Common myeloid progenitor, CD34-positive (primary cell): ENCODE results near the gene CLNS1A.

Experiments used
- CTCF ChIA-PET: fragments of 350-600 bp; sonication (Branson Sonifier 250); formaldehyde crosslinking; loops from one replicate; lab custom pipeline; 2021; ENCODE audit warnings: antibody characterized with exemption; lab: Charles Lee
- POLR2A ChIA-PET: fragments of 350-600 bp; sonication (Branson Sonifier 250); formaldehyde crosslinking; loops from one replicate; lab custom pipeline; 2021; ENCODE audit warnings: antibody characterized with exemption; lab: Charles Lee
- DNase-seq, 3 donors: peaks; one replicate each; pipeline versions ENCODE4 v3.0.0 to v3.0.0-alpha.2; 2013
- H3K27ac ChIP-seq, 2 experiments: 1 replicate in 1 of 2; 2 replicates in 1 of 2; pipeline ENCODE4 v1.7.0; 2013; ENCODE audit warnings: inconsistent platforms in 2 of 2, low read length in 2 of 2, mild to moderate bottlenecking in 2 of 2, low read depth in 1 of 2, moderate library complexity in 1 of 2; ENCODE audit not compliant: severe bottlenecking in 2 of 2, insufficient read depth in 1 of 2, poor library complexity in 1 of 2
- H3K27me3 ChIP-seq, 5 experiments: replicated peaks in 2 of 5; 1 replicate in 3 of 5; 2 replicates in 2 of 5; pipeline versions ENCODE4 v1.6.1 to v1.7.0; 2013; ENCODE audit warnings: low read length in 4 of 5, mild to moderate bottlenecking in 2 of 5, moderate library complexity in 2 of 5, inconsistent platforms in 1 of 5; ENCODE audit not compliant: insufficient read depth in 5 of 5, control insufficient read depth in 4 of 5
- H3K36me3 ChIP-seq, 4 experiments: 1 replicate in 2 of 4; 2 replicates in 2 of 4; pipeline versions ENCODE4 v1.6.1 to v1.7.0; 2013; ENCODE audit warnings: low read length in 3 of 4, control low read depth in 1 of 4, mild to moderate bottlenecking in 1 of 4; ENCODE audit not compliant: control insufficient read depth in 4 of 4, insufficient read depth in 4 of 4
- H3K4me1 ChIP-seq, 4 experiments: 1 replicate in 3 of 4; 2 replicates in 1 of 4; pipeline versions ENCODE4 v1.6.1 to v1.7.1; 2013; ENCODE audit warnings: low read length in 3 of 4, mild to moderate bottlenecking in 3 of 4, control low read depth in 1 of 4, inconsistent platforms in 1 of 4, moderate library complexity in 1 of 4; ENCODE audit not compliant: control insufficient read depth in 4 of 4, insufficient read depth in 4 of 4; ENCODE audit errors: control extremely low read depth in 1 of 4
- H3K4me3 ChIP-seq, 7 experiments: 1 replicate in 4 of 7; 2 replicates in 3 of 7; pipeline versions ENCODE4 v1.5.1 to v1.7.0; 2013; ENCODE audit warnings: mild to moderate bottlenecking in 7 of 7, low read length in 6 of 7, moderate library complexity in 6 of 7, inconsistent platforms in 2 of 7, low read depth in 2 of 7, control low read depth in 1 of 7; ENCODE audit not compliant: insufficient read depth in 4 of 7, control insufficient read depth in 1 of 7; ENCODE audit errors: extremely low read depth in 1 of 7
- H3K9me3 ChIP-seq, 5 experiments: 1 replicate in 4 of 5; 2 replicates in 1 of 5; pipeline versions ENCODE4 v1.6.1 to v1.7.1; 2013; ENCODE audit warnings: low read length in 4 of 5, mild to moderate bottlenecking in 2 of 5, inconsistent platforms in 1 of 5, low read depth in 1 of 5, moderate library complexity in 1 of 5; ENCODE audit not compliant: control insufficient read depth in 4 of 5, insufficient read depth in 2 of 5; ENCODE audit errors: control extremely low read depth in 1 of 5
- WGBS: methylation state at CpG from one replicate; pipeline ENCODE4 v1.1.5; 2013; ENCODE audit not compliant: insufficient coverage; 5-methylcytosine and 5-hydroxymethylcytosine counted together

CLNS1A gene

DNA sequence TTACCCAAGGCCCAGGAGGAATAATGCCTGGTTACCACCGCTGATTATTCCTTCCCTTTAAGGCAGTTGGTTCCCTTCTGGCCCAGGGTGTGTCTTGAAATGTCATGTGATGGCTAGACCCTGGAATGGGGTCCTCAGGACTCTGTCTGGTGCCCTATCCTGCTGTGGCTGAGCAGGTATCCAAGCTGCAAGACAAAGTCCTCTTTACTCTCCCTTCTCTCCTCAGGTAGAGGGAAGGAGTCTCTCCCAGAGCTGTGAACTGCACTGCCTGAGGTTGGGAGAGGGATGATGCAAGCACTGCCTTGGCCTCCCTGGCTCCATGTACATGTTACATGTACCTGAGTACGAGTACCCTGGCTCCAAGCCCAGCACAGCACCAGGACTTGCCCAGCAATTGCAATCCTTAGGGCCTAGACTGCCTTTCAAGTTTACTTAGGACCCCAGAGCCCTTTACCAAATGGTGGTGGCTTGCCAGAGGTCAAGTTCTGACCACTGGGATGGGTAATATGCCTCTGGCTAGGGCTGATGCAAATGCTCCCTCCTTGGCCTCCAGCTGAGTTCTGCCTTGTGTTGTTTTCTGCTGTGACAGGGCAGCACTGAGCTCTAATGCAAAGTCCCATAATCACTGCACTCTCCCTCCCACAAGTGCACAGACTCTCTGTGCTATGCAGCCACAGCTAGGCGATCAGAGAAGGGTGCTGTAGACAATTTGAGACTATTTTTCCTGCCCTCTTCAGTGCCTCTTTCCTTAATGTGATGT lies 68.5 kb downstream of the CLNS1A start:
- Histone ChIP-seq H3K4me1 (peaks cover 0 to 2% (median 0%) of the 10 kb centered on the region in 4 experiments), H3K27ac (no peak overlapping the region), H3K9me3 (no peaks in the 10 kb centered on the region), H3K4me3 (no peak overlapping the region), H3K36me3 (no peaks in the 10 kb centered on the region), H3K27me3 (no peaks in the 10 kb centered on the region)
- POLR2A ChIA-PET, result no interaction called here
- DNase-seq, result no peak
- CTCF ChIA-PET, result interaction anchor here (1.5 kb wide), 1 partner anchor 21 kb away, joined by 4 read pairs; no protein-coding TSS in a partner anchor
- WGBS, result 100% methylated on average over 2 of the region's 3 CpGs

DNA sequence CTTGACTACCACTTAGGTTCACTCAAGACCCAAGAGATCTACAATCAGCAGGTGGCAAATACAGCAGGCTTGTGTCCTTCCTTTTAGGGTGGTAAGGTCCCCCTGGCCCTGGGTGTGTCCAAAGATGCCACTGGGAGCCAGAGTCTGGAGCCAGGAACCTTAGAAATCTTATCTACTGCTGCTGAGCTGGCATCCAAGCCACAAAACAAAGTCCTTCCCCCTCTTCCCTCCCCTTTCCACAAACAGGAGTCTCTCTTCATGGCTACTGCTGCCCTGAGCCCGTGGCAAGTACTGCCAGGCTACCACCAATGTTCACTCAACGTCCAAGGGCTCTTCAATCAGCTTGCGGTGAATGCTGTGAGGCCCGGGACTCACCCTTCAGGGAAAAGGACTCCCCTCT lies 69.3 kb downstream of the CLNS1A start:
- Histone ChIP-seq H3K9me3 (no peaks in the 10 kb centered on the region), H3K36me3 (no peaks in the 10 kb centered on the region), H3K27me3 (no peaks in the 10 kb centered on the region), H3K27ac (no peak overlapping the region), H3K4me1 (peaks cover 0 to 2% (median 0%) of the 10 kb centered on the region in 4 experiments), H3K4me3 (no peak overlapping the region)
- 97% methylated on average over 4 of the region's 4 CpGs for WGBS
- CTCF ChIA-PET, result no interaction called here
- DNase-seq, result no peak
- POLR2A ChIA-PET, result no interaction called here
